ENCODE data around the gene SLC25A43.
A peak's percentile ranks its signal among the peaks of the same experiment; 100 is the strongest.
"Not testable (repeated sequence)": the region's sequence is repeated elsewhere in the genome, so short reads cannot be mapped to it uniquely, and the experiment has no call there.

Gene SLC25A43

DNA sequence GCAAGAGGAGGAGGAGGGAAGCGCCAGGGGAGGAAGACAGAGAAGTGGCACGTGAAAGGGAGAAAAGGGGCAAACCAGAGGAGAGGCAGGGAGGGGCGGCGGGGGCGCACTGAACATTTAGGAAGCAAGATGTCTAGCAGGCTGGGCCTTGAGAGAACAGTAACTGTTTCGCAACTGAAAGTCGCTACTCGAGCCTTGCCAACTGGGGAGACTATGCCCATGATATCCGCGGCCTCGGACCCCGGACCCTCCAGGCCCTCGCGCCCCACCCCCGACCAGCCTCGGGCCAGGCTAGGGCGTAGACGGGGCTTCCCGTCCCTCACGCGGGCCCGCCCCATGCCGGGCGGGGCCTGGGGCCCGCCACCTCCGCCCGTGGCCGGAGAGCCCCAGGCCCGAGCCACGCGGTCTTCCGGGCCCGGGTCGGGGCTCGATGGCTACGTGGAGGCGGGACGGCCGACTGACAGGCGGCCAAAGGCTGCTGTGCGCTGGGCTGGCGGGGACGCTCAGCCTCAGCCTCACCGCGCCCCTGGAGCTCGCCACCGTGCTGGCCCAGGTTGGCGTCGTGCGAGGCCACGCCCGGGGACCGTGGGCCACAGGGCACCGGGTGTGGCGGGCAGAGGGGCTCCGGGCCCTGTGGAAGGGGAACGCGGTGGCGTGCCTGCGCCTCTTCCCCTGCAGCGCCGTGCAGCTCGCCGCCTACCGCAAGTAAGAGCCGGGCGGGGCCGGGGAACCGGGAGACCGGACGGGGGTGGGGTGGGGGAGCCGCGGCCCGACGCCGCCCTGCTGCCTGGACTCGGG is at the start of gene SLC25A43:
Gene SLC25A43, plus strand, starts transcription at position 363 of the 798 bp plus-strand sequence. Its CDS starts 68 bp downstream, at position 431.
- peak; percentile 12 for DNase-seq

DNA sequence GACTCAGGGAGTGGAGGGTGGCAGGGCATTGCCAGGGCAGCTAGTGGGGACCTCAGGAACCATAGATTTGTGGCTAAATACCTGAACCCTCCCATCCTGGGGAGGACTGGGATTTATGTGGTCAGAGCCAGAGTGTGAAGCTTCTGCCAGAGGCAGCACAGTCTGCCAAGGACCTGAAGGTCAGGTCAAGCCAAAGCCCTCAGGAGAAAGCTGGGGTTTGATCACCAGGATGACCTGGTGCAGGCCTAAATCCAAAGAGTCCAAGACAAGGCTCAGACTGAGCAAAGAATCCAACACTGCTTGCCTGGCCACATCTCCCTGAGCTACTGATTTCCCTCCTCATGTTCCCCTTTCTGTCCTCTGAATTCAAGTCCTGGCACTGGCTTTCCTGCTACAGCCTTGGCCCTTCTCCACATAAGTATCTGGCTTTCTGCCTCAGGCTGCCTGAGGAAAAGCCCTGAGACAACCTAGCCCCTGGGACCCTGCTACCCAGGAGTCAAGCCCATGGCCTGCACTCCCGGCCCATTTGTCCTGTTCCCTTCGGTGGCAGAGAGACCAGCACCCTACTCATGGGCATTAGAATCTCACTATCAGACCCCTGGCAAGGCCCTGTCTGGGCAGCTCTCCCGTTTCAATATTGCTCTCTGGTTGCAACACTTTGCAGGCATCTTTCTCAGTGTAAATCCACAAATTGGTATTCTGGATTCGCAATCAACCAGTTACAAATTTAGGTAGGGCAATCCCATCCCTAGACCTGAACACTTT is 39.3 kb upstream of the SLC25A43 start:
- DNase-seq: no peak

DNA sequence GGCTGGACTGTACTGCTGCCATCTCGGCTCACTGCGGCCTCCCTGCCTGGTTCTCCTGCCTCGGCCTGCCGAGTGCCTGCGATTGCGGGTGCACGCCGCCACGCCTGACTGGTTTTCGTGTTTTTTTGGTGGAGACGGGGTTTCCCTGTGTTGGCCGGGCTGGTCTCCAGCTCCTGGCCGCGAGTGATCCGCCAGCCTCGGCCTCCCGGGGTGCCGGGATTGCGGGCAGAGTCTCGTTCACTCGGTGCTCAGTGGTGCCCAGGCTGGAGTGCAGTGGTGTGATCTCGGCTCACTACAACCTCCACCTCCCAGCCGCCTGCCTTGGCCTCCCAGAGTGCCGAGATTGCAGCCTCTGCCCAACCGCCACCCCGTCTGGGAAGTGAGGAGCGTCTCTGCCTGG is 37.7 kb upstream of the SLC25A43 start:
- not testable (repeated sequence) for DNase-seq

DNA sequence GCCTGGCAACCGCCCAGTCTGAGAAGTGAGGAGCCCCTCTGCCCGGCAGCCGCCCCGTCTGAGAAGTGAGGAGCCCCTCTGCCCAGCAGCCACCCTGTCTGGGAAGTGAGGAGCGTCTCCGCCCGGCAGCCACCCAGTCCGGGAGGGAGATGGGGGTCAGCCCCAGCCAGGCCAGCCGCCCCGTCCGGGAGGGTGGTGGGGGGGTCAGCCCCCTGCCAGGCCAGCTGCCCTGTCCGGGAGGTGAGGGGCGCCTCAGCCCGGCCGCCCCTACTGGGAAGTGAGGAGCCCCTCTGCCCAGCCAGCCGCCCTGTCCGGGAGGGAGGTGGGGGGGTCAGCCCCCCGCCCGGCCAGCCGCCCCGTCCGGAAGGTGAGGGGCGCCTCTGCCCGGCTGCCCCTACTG is 37.1 kb upstream of the SLC25A43 start:
- DNase-seq: not testable (repeated sequence)

- DNase-seq: no peak
These were observed 35.7 kb upstream of the SLC25A43 start for GRCh38 chrX:119363391-119363790.

DNA sequence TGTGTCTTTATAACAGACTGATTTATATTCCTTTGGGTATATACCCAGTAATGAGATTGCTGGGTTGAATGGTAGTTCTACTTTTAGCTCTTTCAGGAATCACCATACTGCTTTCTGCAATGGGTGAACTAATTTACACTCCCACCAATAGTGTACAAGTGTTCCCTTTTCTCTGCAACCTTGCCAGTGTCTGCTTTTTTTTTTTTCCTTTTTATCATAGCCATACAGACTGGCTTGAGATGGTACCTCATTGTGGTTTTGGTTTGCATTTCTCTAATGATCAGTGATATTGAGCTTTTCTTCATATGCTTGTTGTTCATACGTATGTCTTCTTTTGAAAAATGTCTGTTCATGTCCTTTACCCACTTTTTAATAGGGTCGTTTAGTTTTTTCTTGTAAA is 27.3 kb upstream of the SLC25A43 start:
- not testable (repeated sequence) for DNase-seq

GRCh38 chrX:119374736-119375135 is 24.4 kb upstream of the SLC25A43 start:
- DNase-seq: no peak

- DNase-seq: no peak
These were observed 23.6 kb upstream of the SLC25A43 start for GRCh38 chrX:119375561-119375960.

DNA sequence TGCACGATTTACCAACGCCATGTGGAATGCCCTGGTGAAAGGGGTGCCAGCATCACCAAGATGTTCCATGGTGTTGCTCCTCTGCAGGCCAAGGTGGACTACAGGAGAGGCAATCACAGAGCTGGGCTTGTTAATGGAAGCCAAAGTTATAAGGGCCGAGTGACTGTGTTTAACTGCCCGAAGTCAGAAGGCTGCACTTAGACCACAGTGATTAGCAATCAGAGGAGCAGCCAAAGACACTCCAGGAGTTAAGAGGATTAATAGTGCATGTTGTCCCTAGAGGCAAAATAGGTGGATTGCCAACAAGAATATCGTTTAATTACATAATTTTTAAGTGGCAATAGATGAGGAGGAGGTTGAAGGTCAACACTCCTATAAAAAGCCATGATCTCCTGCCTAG is 22.8 kb upstream of the SLC25A43 start:
- DNase-seq: no peak

DNA sequence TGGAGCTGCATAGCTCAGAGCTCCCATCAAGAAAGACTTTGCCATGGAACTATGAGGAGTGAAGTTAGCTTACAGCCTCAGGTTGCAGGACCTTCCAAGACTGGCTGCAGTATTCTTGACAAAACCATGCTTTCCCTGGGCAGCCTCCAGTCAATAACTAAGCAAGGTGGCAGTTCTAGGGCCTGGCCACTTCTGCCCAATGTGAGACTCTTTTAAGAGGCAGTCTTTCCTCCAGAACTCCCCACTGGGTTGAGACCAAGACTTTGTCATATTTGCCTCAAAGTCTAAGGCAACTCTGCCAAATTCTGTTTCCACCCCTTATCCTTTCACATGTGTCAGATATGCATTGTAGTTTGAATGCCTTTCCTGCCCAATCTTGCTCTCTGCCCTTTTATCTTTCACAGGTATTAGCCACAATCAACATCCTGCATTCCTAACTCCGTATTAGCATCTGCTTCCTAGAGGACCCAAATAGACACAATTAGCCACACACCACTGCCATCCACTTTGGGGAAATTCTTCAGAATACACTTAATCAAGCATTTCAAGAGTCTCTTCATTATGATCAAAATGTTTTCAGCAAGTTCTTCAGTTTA is 17.7 kb upstream of the SLC25A43 start:
- no peak for DNase-seq

DNA sequence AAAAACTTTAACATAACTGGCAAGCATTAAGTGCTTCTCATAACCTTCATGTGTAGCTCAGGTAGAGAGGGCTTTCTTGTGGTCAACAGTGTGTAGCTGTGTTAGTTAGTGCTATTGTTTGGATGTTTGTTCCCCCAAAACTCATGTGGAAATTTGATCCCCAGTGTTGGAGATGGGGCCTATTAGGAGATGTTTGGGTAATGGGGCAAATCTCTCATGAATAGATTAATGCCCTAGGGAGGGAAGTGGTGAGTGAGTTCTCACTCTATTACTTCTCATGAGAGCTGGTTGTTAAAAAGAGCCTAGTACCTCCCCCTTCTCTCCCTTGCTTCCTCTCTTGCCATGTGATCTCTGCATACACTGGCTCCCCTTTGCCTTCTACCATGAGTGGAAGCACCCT is 16.5 kb upstream of the SLC25A43 start:
- DNase-seq: no peak

DNA sequence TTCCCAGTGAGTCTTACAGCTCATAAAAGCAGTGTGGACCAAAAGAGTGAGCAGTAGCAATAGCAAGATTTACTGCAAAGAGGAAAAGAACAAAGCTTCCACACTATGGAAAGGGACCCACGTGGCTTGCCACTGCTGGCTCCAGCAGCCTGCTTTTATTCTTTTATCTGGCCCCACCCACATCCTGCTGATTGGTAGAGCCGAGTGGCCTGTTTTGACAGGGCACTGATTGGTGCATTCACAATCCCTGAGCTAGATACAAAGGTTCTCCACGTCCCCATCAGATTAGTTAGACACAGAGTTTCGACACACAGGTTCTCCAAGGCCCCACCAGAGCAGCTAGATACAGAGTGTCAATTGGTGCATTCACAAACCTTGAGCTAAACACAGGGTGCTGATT is 12.5 kb upstream of the SLC25A43 start:
- DNase-seq: not testable (repeated sequence)

GRCh38 chrX:119387426-119387825 is 11.7 kb upstream of the SLC25A43 start:
- not testable (repeated sequence) for DNase-seq

DNA sequence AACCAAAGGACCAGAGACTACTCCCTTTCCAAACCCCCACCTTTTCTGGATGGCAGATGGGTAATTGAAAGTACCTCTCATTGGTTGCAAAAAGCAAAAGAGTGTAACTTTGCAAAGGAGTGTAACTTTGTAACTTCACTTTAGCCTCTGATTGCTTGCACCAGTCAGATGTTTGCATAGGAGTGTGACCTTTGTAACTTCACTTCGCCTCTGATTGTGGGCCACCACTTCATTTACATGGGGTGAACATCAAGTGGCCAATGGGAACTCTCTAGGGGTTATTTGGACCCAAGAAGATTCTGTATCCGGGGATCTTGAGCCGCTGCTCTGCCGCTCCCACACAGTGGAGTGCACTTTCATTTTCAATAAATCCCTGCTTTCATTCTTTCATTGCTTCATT is 9.9 kb upstream of the SLC25A43 start:
- no peak for DNase-seq

DNA sequence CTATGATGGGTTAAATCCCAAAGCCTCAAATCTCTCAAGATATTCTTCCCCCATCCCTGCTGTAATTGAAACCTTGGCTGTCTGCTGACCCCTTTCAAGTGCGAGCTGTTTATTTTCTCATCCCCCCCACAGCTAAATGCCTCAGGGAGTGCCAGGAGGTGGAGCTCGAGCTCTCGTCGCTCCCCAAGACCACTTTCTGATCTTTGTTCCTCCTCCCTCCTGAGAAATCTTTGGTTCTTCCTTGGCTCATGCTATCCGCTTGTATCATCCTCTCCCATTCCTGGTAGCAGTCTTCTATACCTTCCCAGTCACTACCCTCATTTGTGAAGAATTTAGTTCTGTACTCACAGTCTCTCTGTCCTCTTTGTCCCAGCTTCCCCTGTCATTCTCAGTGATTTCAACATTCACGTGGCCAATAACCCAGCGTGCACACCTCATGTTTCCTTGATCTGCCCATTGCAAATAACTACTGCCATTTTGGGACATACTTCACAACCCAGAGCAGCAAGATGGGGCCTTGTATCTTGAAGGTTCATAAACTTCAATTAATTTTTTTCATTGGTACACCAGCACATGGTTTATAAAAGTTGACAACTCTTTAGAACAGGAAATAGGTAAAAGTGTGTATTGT is 9.2 kb upstream of the SLC25A43 start:
- DNase-seq: no peak

DNA sequence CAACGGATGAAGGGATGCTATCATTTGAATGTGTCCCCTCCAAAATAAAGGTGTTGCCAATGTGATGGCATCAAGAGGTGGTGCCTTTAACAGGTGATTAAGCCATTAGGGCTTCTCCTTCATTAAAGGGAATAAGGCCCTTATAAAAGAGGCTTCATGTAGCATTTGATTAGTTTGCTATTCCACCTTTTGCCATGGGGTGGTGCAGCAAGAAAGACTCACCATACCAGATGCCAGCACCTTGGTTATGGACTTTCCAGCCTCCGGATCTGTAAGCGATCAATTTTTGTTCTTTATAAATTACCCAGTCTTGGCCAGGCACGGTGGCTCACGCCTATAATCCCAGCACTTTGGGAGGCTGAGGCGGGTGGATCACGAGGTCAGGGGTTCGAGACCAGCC is 7.9 kb upstream of the SLC25A43 start:
- peak; percentile 12 for DNase-seq

DNA sequence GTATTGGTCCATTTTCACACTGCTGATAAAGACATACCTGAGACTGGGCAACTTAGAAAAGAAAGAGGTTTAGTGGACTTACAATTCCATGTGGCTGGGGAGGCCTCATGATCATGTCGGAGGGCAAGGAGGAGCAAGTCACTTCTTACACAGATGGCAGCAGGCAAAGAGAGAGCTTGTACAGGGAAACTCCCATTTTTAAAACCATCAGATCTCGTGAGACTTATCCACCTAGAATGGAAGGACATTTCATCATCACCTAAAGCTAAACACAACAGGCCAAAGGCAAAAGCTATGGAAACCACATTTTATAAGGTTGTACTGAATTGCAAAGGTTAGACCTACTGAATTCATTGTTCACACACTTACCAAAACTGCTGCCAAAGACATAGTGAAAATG is 6.0 kb upstream of the SLC25A43 start:
- no peak for DNase-seq

DNA sequence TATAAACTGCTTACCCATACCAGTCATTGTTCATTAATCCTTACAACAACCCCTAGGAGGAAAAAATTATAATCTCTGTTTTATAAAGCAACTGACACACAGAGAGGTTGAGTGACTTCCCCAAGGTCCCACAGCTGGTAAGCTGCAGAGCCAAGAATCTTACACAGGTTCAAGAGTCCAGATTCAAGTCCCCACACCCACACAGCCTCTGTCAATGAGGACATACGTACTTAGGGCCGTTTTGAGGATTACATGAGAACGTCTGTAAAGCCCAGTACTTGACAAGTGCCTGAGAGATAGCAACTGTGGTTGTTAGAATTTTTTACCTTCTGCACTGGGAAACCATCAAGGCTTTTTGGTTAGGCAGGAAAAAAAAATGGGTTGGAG is 556 bp upstream of the SLC25A43 start:
- DNase-seq: no peak

- DNase-seq: no peak
These were observed 601 bp downstream of the SLC25A43 start for GRCh38 chrX:119399772-119400101.

- DNase-seq: no peak
These were observed 2.4 kb downstream of the SLC25A43 start for GRCh38 chrX:119401569-119401968.

GRCh38 chrX:119402588-119402987 is 3.5 kb downstream of the SLC25A43 start:
- DNase-seq: no peak

- no peak for DNase-seq
These were observed 7.6 kb downstream of the SLC25A43 start for GRCh38 chrX:119406776-119407175.

DNA sequence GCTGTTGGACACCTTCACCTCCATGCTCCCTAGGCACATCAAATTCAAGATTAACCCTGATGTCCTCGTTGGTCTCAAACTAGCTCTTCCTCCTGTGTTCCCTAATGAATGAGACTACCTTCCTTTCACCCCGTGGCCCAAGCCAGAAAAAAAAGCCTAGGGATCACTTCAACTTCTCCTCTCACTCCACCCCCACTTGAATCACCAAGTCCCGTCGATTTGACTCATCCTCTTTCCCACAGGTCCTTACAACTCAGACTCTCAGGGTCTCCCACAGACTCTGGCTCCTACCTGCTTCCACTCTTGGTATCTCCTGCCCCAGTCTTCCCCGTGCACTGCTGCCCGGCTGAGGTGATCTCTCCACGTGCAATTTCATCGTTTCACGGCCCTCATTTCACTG is 8.5 kb downstream of the SLC25A43 start:
- no peak for DNase-seq

Data from NCI-H774 (cell line).